Limb (tissue), 2 donors: Measurements from ENCODE around the gene SHE.

Experiments used
- DNase-seq, 2 donors: peaks; one replicate each; pipeline ENCODE4 v3.0.0-alpha.2; 2016; ENCODE audit errors: extremely low spot score in 2 of 2

The SHE gene

DNA sequence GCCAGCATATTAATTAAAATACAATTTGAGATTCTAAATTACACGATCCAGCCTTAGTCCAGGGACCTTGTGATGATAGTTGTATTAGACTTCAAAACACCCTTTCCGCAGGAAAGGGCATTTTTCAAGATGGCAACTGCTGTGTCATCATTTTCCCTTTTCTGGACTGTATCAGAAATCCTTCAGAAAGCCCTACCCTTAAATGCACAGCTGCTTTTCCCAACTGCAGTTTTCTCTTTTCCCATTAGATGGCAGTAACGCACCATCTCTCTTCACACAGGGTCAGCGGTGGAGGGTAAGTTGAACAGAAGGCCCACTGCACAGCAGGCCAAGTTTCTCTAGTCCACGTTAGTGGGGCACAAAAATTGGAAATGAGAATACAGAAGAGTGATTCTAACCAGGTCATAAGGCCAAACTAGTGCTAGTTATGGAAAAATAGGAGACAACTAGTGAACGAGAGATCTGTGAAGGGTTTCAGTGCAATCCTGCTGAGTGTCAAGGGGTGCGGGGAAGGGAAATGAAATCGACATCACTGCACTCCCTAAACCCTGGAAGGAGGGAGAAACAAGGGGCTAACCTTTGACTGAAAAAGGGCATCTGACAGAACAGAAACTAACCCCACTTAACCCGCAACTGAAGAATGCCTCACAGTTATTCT is 22.3 kb downstream of the SHE start:
- DNase-seq = peak; percentile 80 to 81

DNA sequence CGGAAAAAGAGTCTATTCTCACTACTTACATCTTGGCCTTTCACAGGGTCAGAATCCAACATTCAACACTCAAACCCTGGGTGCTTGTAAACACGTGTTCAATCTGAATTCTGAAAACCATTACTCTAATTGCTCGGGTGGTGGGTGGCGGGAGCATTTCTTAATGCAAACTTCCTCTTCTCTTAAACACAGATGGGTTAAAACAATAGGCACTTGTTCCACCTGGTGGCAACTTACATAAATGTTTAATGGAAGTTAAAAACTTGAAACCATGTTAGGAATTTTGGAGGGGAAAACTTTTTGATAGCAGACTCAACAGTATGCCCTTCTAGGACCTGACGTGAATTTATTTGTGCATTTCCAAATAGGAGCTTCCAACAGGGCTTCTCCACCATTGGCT is 23.6 kb downstream of the SHE start:
- DNase-seq = no peak

DNA sequence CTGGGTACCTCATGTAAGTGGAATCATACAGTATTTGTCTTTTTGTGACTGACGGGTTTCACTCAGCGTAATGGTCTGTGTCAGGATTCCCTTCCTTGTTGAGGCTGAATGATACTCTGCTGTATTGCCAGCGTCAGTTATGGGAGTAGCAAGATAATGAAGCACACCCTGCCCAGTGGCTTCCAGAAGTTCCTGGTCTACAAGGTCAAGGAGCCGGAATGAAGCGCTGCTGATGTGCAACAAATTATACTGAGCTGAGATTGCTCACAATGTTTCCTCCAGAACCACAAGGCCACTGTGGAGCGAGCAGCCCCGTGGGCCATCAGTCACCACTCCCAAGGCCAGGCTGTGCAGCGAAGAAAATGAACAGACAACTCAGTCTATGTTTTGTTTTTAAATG is 24.2 kb downstream of the SHE start:
- no peak for DNase-seq

DNA sequence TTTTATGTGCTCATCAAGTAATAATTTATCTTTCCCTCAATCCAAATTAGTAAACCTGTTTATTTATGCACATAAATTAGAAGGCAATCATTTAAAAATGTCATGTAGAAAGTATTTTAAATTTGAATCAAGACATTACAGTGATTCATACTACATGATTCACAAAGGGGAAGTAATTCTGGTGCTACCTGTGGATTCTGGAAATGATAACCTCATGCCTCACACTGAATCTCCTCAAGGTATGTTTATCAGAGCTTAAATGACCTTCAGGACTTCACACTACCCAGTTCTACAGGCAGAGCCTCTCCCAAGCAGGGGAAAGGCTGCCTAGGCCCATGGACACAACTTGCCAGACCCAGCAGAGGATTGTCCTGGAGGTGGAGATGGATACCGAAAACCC is 25.4 kb downstream of the SHE start:
- DNase-seq = no peak

DNA sequence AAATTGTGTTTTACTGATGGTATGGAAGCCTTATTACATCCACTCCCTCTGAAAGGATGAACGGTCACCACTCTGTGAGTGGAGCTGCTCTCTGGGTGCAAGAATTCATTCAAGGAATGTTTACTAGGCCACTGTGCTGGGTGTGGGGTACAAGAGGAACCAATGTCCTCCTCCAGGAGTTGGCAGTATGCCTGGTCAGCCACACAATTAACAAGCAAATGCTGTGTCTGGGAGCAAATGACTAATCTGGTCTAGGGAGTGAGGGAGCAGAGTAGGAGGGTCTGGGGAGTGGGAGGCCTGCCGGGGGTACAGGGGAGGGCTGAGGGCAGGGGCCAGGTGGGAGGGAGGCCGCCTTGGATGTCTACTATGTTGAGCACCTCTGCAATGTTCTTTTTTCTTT is 27.4 kb downstream of the SHE start:
- DNase-seq = no peak

DNA sequence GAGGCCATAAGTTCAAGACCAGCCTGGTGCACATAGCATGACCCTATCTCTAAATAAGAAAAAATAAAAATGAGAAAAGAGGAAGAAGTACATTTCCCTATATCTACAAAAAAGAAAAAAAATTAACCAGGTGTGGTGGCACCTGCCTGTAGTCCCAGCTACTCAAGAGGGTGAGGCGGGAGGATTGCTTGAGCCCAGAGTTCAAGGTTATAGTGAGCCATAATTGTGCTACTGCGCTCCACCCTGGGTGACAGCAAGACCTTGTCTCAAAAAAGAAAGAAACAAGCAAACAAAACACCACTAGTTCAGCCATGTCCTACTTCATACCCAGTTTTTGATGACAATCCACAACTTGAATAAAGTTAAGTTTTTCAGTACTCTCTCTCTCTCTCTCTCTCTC is 30.9 kb downstream of the SHE start:
- DNase-seq = no peak

DNA sequence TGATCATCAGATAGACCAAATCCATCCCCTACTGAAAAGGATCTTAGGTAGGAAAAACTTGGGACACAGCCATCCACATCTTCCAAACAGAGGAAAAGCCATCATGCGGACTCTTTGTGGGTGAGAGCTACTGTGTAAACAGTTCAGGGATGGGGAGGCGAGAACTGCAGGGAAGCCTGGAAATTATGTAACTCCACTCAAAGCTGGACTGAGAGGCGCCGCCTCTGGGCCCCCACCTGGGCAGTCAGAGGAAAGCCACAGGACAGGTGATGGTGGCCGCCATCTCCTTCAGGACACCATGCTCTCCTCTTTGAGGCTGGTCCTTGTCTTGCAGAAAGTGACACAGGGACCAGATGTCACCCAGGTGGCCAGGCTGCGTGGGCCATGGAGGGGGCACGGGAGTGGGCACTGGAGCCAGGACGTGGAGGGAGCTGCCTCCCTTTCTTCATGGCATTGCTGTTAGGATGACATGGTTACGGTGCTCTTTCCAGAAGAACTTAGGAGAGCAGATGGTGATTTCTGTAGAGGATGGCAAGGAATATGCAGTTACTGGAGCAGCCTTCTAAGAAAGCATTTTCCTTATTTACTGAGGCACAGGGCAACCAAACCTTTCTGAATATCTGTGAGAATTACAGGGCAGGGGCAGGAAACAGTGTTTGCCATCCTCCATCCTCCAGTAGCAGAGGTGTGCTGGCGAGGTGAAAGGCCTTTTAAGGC is 32.2 kb downstream of the SHE start:
- DNase-seq = no peak

DNA sequence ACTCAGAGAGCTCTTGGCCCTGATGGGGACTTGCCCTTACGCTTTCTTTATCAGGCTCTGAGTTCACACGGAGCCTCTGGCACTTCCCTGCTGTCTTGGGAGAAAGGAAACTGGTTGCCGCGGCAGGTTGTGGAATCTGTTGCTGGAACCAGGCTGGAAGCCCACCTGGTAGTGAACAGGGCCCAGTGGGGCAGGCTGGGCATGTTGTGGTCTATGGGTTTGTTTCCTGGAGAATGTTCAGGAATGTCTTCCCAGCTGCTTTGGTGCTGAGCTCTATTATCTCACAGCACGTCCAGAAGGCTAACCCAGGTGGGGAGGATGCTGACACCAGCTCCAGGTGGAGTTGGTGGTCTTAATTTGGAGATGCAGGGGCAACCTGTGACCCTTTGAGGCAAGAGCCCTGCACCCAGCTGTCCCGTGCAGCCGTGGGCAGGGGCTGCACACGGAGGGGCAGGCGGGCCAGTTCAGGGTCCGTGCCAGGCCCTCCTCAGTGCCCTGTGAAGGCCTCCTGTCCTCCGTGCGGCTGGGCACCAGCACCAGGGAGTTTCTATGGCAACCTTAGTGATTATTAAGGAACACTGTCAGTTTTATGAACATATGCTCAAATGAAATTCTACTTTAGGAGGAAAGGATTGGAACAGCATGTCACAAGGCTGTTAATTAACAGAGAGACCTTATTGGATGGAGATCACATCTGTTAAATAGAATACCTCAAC is 33.5 kb downstream of the SHE start:
- no peak for DNase-seq

DNA sequence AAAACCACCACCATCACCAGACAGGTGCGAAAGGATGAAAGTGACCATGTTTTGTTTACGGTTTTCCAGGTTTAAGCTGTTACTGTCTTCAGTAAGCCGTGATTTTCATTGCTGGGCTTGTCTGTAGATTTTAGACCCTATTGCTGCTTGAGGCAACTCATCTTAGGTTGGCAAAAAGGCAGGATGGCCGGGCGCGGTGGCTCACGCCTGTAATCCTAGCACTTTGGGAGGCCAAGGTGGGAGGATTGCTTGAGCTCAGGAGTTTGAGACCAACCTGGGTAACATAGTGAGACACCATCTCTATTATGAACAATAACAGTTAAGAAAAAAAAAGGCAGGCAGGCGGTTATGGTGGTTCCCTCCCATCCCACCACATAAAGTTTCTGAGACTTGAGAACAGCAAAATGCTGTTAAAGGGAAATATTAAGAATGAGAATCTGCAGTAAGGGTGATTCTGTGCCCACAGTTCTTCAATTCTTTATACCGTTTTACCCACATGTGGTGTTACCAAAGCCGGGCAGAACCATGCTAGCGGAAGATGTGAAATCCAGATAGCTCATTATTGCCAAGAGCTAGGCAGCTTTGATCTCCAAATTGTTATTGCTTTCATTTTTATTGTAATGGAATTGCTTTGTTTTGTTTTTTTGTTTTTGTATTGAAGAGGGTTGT is 34.6 kb downstream of the SHE start:
- no peak for DNase-seq

DNA sequence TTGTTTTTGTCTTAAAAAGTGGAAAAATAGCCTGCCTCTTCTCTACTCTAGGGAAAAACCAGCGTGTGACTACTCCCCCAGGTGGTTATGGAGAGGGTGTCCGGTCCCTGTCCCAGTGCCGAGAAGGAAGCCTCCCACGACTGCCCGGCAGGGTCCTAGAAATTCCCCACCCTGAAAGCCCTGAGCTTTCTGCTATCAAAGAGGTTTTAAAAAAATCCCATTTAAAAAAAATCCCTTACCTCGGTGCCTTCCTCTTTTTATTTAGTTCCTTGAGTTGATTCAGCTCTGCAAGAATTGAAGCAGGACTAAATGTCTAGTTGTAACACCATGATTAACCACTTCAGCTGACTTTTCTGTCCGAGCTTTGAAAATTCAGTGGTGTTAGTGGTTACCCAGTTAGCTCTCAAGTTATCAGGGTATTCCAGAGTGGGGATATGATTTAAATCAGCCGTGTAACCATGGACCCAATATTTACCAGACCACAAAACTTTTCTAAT is 35.2 kb downstream of the SHE start:
- no peak for DNase-seq

DNA sequence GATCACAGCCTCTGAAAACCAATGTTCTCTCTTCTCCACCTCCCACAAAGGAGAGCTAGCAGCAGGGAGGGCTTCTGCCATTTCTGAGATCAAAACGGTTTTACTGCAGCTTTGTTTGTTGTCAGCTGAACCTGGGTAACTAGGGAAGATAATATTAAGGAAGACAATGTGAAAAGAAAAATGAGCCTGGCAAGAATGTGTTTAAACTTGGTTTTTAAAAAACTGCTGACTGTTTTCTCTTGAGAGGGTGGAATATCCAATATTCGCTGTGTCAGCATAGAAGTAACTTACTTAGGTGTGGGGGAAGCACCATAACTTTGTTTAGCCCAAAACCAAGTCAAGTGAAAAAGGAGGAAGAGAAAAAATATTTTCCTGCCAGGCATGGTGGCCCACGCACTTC is 36.0 kb downstream of the SHE start:
- no peak for DNase-seq

DNA sequence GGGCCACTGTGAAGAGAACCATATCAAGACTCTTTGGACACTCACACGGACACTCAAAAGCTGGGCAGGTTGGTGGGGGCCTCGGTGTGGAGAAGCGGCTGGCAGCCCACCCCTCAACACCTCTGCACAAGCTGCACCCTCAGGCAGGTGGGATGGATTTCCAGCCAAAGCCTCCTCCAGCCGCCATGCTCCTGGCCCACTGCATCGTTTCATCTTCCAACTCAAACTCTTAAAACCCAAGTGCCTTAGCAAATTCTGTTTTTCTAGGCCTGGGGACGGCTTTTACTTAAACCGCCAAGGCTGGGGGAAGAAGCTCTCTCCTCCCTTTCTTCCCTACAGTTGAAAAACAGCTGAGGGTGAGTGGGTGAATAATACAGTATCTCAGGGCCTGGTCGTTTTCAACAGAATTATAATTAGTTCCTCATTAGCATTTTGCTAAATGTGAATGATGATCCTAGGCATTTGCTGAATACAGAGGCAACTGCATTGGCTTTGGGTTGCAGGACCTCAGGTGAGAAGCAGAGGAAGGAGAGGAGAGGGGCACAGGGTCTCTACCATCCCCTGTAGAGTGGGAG is 36.5 kb downstream of the SHE start:
- DNase-seq = no peak

DNA sequence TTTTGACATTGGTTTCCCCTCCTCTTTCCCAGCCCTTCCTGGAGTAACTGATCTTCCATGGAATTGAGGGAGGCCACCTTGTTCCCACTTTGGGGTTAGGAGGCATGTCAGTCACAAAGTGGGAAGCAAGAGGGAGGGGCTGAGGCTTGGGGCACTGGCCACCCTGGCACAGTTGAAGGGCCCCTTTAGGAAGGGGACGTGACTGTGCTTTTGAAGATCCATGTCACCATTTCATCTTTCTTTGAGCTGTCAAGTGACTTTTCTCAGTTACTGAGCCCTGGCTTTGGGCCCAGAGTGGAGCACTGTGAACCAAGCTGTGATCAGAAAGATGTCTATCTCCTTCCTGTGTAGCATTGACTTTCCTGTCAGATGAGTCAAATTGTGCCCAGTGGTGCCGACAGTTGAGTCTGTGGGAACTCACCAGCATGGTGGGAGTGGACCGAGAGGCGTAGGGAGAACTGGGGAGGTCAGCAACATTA is 38.7 kb downstream of the SHE start:
- DNase-seq = no peak

DNA sequence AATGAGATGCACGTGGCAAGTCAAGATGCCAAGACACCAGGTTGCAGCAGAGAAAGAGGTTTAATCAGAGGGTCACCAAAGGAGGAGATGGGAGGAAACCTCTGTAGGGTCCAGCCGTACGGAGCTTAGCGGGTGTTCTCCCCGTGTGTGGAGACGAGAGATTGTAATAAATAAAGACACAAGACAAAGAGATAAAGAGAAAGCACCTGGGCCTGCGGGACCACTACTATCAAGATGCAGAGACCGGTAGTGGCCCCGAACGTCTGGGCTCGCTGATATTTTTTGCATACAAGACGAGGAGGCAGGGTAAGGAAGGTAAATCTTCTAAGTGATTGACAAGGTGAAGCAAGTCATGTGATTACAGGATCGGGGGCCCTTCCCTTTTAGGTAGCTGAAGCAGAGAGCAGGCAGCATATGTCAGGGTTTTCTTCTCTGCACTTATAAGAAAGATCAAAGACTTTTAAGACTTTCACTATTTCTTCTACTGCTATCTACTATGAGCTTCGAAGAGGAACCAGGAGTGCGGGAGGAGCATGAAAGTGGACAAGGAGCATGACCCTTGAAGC is 41.4 kb downstream of the SHE start:
- no peak for DNase-seq

DNA sequence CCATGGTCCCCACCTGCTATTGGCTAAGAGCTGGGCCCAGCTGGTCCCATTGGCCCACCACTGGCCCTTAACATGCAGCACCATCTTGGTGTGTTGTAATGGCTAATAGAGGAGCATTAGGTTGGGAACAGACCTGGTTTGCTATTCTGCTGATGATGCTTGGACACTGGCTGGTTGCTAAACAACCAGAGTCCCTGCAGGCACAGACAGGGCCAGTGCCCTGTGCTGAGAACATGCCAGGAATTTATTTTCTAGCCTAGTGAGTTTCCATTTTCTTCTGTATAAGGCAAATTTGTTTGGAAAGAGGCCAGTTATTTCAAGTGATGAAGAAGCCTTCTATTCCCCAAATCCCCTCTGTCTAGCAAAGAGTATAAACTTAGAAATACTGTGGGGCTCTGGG is 43.1 kb downstream of the SHE start:
- DNase-seq = no peak

DNA sequence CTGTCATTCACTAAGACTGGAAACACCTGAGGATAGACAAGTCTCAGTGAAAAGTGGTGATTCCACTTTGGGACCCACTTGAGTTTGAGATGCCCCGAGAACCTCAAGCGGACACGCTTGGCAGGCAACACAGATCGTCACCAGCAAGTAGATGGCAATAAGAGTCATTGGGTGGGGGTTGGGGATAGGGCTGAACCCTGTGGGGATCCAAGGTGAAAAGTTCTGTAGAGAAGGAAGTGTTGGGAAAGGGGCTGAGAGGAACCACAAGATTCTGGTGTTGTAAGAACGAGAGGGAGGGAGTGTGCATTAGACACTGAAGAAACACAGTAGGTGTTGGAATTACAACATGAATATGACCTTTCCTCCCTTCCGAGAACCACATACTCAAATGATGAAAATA is 45.6 kb downstream of the SHE start:
- no peak for DNase-seq

DNA sequence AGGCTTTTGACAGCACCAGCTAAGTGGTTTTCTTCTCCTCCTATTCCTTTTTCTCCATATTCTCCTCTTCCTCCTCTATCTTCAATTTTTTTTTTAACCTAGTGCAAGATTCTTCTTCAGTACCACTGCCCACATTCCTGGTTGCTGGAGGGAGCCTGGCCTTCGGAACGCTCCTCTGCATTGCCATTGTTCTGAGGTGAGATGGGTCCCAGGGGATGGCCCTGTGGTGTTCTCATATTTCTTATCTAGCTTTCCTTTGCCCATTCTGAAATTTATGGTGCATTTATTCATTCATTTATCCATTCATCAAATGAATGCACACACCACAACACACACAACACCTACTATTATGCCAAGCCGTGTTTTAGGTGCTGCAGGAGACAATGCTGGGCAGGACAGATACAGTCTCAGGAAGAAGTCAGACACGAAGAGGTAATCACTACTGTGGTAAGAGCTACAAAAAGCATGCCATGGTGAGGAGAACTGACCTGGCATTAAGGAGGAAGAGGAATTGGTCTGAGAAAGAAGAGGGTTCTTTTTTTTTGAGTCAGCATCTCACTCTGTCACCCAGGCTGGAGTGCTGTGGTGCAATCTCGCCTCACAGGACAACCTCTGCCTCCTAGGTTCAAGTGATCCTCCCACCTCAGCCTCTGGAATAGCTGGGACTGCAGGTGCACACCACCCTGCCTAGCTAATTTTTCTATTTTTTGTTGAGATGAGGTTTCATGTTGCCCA is 47.7 kb downstream of the SHE start:
- no peak for DNase-seq

DNA sequence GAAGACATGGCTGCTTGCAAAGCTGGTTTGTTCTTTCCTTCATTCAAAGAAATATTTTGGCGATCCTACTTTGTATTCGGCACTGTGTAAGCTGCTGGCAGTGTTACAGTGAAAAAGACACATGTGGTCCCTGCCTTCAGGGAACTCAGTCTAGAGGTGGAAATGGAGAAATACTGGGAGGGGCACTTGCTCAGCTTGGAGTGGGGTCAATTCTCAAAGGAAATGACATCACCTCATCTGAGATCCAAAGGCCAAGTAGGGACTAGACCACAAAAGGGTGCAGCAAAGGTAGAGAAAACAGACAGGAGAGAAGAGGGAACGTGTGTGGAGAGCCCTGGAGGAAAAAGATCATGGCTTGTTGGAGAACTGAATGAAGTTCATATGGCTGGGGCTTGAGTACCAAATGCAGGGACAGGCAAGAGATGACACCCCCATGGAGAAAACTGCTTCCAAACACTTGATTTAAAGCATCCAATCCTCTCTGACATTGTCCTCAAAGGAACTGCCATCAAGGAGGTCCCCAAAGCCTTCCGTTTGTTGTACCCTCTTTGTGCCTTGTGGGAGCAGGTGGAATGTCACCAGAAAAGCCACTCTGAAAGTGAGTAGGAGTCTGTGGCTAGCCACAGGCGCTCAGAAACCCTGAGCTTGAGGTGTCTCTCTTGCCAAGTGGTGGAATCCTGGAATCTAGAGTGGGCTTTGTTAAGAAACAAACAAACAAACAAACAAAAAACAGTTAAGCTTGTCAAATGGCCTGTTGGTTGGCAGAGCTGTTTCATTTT is 48.4 kb downstream of the SHE start:
- DNase-seq = no peak

DNA sequence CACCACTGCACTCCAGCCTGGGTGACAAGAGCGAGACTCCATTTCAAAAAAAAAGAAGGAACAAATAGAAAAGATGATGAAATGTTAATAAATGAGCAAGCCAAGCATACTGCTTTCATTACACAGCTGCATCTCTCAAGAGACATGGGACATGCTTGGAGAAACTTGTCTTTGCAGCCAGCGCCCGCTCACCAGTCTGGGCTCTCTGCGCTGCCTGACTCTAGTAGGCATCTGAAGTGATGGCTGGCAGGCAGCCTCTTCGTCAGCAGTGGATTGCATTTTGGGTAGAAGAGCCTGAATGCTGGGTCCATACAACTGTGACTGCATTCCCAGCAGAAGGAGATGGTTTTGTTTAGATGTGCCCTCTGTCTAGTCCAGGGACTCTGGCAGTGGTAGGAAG is 49.1 kb downstream of the SHE start:
- DNase-seq = no peak

DNA sequence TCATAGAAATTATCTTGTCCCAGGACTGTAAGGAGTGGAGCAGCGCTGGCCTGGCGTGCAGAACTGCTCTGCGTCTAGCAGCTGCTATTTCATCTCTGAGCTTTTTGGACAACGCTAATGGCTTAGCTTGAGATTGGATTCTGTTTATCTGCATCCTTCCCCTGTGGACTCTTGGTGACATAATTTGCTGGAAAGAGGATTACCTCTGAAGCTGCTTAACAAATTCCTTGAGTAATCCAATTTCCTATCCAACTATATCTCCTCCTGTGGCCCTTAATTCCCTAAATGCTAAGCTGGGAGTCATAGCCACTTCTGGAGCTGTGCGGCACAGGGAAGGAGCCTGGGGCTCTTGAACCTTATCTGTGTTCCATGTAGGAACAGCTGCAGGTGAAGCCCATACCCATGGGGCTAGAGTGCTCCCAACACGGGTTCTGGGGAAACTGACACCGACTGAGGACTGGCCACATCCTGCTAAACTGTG is 53.8 kb downstream of the SHE start:
- no peak for DNase-seq
